ENCODE measurements around the gene ERVFRD-1. TPM values are rescaled to one million over a fixed set of nuclear protein-coding genes. Genes with fewer than 3 reads are reported as not detected.
"Not testable (repeated sequence)": the region's sequence is repeated elsewhere in the genome, so short reads cannot be mapped to it uniquely, and the experiment has no call there.

The ERVFRD-1 gene
- polyA plus RNA-seq, 1 donor, result 0.15 TPM

- no peak for DNase-seq (ENCODE audit: low read depth)
These were observed 21.8 kb downstream of the ERVFRD-1 start for GRCh38 chr6:11089695-11090094.

- not testable (repeated sequence) for DNase-seq (ENCODE audit: low read depth)
These were observed 24.2 kb downstream of the ERVFRD-1 start for GRCh38 chr6:11087141-11087812.

DNA sequence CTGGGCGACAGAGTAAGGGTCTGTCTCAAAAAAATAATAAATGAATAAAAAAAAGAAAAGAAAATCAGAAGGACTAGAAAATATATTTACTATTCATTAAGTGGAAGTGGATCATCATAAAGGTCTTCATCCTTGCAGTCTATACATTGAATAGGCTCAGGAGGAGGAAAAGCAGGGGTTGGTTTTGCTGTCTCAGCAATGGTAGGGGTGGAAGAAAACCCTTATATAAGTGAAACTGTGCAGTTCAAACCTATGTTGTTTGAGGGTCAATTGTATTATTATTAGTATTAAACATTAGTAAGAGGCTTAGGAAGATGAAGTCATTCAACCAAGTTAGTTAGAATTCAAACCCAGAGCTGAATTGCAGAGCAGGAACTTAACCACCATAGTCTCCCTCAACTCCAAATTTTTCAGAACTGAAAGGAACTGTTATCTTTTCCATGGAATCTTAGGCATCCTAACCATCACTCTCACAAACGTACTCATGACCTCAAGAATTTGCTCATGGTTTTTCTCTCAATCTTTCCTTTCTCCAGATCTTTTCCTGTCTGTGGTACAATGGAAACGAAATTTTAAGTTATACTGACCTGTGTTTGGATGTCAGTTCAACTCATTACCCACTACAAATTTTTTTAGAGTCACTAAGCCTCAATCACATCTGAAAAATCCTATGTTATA is 25.6 kb downstream of the ERVFRD-1 start:
- DNase-seq (ENCODE audit: low read depth), result no peak

DNA sequence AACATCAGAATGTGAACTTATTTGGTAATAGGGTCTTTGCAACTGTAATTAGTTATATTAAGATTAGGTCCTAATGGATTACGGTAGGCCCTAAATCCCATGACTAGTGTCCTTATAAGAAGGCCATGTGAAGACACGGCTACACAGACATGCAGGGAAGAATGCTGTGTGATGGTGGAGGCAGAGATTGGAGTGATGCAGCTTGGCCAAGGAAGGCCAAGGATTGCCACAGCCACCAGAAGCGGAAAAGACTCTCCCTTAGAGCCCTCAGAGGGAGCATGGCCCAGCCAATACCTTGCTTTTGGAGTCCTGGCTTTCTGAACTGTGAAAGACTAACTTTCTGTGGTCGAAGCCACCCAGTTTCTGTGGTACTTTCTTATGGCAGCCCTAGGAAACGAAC is 27.6 kb downstream of the ERVFRD-1 start:
- no peak for DNase-seq (ENCODE audit: low read depth)

DNA sequence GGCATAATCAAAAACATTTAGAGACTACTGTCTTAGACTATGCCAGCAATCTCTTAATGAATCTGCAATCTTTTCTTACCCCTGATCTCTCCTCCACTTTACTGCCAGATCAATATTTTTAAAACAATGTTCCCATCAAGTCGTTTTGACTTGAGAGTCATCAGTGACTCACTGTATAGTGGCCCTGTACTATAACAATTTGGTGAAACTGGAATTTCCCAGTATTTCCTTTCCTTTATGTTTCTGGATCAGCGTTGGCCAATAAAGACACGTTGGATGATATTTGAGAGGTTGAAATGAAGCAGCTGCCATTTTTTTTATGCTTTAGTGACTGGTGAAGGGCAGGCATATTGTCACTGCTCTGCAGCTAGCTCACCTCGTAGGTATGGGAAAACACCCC is 28.0 kb downstream of the ERVFRD-1 start:
- no peak for DNase-seq (ENCODE audit: low read depth)

DNA sequence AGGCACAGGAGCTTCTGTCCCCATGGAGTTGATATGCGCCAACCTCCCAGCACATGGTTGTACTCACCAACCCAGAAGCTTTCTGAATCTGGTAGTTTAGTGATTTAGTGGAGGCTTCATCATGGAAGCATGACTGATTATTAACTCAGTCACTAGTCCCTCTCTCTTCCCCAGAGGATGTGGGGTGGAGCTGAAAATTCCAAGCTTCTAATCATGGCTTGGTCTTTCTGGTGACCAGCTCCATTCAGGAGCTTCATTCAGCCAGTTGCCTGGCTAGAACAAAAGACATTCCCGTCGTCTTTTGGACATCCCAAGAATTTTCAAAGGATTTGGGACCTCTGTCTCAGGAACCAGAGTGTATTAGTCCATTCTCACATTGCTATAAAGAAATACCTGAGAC is 31.2 kb downstream of the ERVFRD-1 start:
- no peak for DNase-seq (ENCODE audit: low read depth)

- no peak for DNase-seq (ENCODE audit: low read depth)
These were observed 33.3 kb downstream of the ERVFRD-1 start for GRCh38 chr6:11078266-11078665.

DNA sequence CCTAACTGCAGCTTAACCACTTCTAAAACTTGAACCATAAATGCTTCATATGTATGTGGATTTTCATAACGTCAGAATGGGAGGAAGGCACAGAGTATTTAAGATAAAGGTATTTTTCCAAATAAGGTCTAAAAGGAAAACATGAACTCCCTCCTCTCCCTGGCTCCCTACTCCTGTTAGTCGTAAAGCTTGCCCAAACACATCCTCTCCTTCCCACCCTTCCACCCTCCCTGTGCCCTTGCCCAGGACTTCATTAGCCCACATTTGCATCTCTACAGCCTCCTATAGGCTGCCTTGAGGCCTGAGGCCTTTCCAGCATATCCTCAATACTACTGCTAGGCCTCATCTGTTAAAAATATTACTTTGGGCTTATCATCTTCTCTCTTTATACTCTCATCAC is 35.0 kb downstream of the ERVFRD-1 start:
- DNase-seq (ENCODE audit: low read depth), result no peak

DNA sequence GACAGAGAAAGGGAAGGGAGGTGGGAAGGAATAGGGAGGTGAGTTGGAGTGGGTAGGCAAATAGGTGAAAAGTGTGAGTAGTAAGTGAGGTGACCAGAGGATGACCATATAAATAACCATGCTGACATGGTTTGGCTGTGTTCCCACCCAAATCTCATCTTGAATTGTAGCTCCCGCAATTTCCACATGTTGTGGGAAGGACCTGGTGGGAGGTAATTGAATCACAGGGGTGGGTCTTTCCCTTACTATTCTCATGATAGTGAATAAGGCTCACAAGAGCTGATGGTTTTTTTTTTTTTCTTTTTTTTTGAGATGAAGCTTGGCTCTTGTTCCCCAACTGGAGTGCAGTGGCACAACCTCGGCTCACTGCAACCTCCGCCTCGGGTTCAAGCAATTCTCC is 39.4 kb downstream of the ERVFRD-1 start:
- DNase-seq (ENCODE audit: low read depth), result no peak

DNA sequence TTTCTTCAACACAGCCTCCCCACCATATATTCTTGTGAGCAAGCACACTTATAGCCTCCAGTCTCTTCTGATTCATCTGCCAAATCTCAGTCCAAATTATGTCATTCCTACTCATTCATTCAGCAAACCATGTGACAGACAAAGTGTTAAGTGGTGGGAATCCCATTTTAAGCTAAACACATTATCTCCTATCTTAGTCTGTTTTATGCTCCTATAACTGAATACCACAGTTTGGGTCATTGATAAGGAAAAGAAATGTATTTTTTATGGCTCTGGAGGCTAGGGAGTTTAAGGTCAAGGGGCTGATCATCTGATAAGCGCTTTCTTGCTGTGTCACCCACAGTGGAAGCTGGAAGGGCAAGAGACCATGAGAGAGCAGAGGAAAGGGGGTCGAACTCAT is 41.8 kb downstream of the ERVFRD-1 start:
- no peak for DNase-seq (ENCODE audit: low read depth)

- DNase-seq (ENCODE audit: low read depth), result no peak
These were observed 44.2 kb downstream of the ERVFRD-1 start for GRCh38 chr6:11067348-11067747.

DNA sequence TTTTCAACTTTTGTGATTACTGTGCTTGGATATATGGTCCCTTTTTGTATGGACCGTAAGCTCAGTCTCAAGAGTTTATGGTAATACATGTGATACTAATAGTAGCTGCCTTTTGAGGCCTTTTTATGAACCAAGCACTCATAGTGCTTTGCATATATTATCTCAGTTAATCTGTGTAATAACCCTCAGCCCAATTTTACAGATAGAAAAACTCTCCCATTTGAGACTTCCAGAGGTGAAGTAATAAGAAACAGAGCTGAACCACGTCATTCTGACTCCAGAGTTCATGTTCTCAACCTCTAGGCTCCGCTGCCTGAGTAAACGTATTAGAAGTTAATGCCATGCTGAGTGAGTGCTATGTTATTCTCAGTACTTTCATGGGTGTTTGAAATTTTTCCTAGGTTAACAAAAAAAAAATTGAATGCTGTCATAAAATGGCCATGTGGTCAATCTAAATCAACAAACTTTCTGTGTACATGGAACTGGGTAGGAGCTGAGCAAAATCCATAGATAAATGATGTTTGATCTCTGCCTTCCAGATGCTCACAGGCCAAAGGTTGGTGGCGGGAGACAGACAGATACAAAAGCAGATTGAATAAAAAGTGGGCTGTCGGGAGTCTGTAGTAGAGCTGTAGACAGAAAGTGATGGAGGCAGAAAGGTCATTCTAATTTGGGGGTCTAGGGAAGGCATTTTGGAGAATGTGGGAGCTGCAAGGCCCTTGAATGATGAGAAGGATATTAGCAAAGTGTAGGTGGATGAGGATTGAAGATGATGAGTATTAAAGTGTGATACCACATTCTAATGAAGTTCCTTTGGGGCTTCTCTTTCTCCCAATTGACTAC is 44.8 kb downstream of the ERVFRD-1 start:
- no peak for DNase-seq (ENCODE audit: low read depth)

DNA sequence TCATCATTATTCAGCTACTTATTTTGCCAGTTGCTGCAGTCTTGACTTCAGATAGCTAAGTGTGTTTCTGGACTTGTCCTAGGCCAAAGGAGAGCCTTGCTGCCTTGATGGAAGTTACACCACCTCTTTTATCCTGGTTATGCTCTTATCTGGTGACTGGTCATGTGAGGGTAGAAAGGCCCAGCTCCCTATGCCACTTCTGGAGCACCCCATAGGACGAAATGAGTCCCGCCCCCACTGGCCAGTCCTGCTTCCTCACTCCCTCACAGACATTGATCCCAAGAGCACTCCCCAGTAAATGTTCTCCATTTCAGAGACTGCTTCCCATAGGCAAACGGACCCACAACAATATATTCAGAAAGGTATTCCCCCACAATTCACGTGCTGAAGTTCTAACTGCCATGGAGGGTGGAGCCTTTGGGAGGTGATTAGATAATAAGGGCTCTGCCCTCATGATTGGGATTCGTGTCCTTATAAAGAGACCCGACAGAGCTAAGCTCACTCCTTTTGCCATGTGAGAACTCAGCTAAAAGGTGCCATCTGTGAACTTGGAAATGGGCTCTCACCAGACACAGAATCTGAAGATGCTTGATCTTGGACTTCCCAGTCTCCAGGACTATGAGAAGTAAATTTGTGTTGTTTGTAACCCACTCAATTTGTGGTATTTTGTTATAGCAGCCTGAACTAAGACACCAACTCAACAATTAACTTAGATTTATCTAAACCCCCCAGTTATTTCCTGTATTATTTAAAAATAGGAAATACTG is 45.9 kb downstream of the ERVFRD-1 start:
- no peak for DNase-seq (ENCODE audit: low read depth)

GRCh38 chr6:11064836-11065235 is 46.7 kb downstream of the ERVFRD-1 start:
- no peak for DNase-seq (ENCODE audit: low read depth)

DNA sequence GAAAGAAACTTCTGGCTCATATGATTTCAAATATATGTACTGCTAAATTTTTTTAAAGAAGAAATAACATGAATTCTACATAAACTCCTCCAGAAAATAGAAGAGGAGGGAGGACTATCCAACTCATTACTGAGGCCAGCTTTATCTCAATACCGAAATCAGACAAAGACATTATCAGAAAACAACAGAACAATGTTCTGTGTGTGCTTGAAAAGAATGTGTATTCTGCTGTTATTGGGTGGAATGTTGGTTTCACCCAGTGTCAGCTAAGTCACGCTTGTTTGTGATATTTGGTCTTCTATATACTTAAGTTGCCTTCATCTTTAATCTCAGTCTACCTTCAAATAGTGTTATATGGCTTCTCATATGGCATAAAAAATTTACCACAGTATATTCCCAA is 48.8 kb downstream of the ERVFRD-1 start:
- no peak for DNase-seq (ENCODE audit: low read depth)

- no peak for DNase-seq (ENCODE audit: low read depth)
These were observed 49.4 kb downstream of the ERVFRD-1 start for GRCh38 chr6:11062083-11062482.

DNA sequence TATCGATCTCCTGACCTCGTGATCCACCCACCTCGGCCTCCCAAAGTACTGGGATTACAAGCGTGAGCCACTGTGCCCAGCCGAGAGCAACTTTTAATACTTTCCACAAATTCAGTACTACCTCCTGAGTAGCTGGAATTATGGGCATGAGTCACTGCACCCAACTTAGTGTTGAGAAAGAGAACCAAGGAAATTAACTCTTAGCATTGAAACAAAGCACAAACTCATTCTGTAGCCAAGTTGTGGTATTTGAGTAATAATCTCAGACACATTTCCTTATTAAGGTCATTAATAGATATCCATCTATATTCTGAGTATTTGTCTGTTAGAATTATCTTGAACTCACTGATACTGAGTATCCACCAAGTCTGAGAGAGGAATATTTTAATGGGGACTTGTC is 53.1 kb downstream of the ERVFRD-1 start:
- no peak for DNase-seq (ENCODE audit: low read depth)

DNA sequence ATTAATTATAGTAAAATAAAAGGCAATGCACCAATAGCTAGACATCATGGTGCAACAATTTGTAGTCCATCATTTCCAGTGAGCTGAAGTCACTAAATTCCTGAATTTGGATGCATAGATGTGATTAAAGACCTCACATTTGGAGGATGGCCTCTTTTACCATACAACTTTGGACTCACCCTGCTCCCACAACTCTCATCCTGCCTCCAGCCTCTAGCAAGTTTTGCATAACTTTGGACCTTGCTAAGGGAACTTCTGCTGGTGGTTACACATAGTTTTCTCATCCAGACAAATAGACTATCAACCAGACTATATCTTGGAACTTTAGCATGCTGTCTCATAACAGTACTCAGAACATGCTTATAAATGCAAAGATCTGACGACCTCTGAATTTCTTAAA is 54.7 kb downstream of the ERVFRD-1 start:
- no peak for DNase-seq (ENCODE audit: low read depth)

- no peak for DNase-seq (ENCODE audit: low read depth)
These were observed 56.3 kb downstream of the ERVFRD-1 start for GRCh38 chr6:11055127-11055627.

DNA sequence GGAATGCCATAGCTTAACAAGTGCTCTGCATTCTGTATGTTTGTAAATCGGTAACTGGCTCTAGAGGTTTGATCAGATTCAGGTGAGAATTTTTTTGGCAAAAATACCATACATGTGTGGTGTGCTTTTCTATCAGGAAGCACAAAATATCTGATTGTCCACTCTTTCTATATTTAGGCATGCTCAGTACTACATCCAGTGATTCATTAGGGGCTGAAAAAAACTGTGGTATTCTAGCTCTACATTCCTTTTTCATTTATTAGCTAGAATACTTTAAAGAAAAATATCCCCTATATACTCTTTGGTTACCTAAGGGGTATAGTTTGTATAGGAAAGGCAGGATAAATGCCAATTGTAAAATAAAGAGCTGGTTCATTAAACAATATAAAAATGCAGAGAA is 56.8 kb downstream of the ERVFRD-1 start:
- no peak for DNase-seq (ENCODE audit: low read depth)

GRCh38 chr6:11053307-11053706 is 58.2 kb downstream of the ERVFRD-1 start:
- DNase-seq (ENCODE audit: low read depth), result no peak

Data from forelimb muscle (tissue), 1 donor.